ENCODE results near the gene PREX1.
"Not testable (repeated sequence)": the region's sequence is repeated elsewhere in the genome, so short reads cannot be mapped to it uniquely, and the experiment has no call there.

Gene PREX1

DNA sequence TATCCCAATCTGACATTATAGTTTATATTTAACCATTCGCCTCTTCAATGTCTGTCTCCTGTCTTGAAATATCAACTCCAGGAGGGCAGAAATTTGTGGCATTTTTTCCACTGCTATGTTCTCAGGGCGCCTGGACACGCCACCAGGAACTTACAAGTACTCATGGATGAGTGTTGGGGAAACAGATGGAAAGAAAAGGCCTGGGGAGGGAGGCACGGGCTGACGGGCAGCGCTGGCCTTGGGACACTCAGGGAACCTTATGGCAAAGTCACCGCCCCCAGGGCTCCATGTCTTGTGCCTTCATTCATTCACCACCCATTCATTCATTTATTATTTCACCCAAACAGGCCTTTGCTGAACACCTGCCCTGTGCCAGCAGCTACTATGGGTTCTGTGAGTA, 222.9 kb downstream of the PREX1 start:
- intact Hi-C loops (cut with DNase I): no loop called here
- peak in 5 of 42 donors; percentile 1 to 26 (median 14) for DNase-seq

DNA sequence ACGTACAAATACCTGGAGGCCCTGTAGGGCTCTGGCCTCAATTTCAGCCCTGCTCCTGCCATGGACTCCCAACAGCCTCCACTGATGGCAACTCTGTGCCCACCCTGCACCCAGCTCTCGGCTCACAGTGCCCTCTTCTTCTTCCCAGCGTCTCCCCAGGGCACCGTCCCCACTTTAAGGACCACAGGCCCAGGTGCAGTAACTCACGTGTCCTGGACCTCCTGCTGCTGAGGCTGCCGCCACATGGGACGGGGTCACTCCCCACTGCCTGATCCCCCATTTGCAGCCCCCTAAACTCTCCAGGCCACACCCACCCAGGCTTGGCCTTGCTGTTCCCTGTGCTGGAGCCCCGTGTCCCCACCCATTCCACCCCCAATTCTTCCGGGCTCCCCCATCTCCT, 223.4 kb downstream of the PREX1 start:
- peak in 4 of 42 donors; percentile 1 to 16 (median 6) for DNase-seq
- intact Hi-C loops (cut with DNase I): no loop called here

DNA sequence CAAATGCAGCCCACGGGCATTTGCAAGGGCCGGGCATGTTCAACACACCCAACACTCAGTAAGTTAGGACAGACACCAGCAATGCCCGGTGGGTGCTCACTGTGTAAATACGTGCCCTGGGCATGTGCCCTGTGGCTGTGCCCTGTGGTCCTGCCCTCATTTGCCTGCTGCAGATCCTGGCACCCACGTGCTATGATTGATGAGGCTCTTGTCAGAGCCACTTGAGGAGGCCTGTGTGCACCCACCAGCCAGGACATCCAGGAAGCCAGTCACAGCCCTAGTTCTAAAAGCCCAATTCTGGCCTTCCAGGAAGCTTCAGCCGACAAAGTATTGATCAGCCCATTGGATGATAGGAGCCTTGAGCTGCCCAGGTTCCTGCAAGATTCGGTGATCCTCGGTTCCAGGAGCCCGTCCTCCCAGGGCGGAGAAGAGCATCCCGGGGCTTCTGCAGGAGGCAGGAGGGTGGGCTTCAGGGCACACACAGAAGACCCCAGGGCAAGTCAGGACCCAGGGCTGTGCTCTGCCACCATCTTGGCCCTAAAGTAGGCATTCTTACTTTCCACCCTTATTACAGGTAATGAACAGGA, 223.9 kb downstream of the PREX1 start:
- intact Hi-C loops (cut with DNase I): no loop called here
- DNase-seq: peak in 5 of 42 donors; percentile 13 to 38 (median 18)

DNA sequence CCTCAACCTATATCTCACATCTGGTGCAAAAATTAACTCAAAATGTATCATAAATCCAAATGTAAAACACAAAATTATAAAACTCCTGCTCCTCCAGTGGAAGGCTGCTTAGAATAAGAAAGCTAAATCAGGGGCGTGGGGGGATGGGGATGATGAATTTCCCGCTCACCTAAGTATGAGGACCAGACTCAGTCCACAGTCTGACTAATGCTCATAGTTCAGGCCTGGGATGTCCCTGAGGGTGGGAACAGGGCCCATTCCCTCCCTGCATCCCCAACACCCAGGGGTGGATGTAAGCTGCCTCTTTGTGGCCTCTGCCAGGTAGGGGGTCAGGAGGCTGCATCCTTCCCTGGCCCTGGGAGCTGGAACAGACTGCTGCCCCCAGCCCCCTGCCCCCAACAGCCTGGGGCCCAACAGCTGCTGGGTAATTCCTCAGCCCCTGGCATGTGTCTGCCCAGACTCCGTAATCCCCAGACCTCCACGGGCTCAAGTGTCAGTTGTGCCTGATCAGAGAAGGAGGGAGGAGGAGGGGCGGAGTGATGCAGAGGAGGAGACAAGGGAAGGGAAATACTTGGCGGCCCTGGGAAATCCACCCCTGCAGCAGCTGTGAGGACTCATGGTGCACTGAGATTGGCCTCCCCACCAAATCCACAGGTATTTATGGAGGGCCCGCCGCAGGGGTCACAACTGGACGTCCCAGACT, 224.5 kb downstream of the PREX1 start:
- peak in 5 of 42 donors; percentile 2 to 29 (median 9) for DNase-seq
- intact Hi-C loops (cut with DNase I): no loop called here

DNA sequence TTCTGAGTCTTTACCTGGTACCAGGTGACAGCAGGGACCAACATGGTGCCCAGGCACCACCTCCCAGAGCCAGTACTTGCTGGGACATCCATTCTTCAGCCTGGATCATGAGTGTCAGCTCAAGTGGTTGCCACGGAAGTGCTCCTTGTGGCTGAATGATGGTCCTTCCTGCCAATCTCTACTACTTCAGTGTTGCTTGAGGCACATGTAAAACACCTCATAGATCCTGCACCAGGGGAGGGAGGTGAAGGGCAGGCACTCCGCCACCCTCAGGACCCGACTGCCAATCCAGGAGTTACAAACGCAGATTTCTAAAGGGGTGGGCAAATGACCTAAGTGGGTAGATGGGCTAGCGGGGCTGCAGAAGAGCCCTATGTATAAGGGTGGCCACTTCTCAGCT, 226.0 kb downstream of the PREX1 start:
- intact Hi-C loops (cut with DNase I): no loop called here
- peak in 4 of 42 donors; percentile 4 to 17 (median 7) for DNase-seq

DNA sequence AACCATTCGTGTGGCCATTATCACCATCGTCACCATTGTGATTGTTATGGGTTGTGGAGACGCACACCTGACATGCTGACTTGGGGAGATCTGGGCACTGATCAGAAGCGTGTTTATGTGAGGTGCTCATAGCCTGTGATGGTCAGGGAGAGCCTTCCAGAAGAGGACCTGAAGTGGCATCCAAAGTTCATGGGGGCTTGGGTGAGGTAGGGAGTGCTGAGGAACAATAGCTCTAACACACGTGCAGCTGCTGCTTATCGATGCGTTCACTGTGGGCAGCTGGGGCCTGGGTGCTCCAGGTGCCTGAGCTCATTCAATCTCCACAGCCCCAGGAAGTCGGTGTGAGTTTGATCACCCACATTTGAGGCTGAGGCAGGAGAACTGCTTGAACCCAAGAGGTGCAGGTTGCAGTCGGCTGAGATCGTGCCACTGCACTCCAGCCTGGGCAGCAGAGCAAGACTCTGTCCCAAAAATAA, 227.3 kb downstream of the PREX1 start:
- peak in 6 of 42 donors; percentile 5 to 27 (median 12) for DNase-seq
- intact Hi-C loops (cut with DNase I): no loop called here

DNA sequence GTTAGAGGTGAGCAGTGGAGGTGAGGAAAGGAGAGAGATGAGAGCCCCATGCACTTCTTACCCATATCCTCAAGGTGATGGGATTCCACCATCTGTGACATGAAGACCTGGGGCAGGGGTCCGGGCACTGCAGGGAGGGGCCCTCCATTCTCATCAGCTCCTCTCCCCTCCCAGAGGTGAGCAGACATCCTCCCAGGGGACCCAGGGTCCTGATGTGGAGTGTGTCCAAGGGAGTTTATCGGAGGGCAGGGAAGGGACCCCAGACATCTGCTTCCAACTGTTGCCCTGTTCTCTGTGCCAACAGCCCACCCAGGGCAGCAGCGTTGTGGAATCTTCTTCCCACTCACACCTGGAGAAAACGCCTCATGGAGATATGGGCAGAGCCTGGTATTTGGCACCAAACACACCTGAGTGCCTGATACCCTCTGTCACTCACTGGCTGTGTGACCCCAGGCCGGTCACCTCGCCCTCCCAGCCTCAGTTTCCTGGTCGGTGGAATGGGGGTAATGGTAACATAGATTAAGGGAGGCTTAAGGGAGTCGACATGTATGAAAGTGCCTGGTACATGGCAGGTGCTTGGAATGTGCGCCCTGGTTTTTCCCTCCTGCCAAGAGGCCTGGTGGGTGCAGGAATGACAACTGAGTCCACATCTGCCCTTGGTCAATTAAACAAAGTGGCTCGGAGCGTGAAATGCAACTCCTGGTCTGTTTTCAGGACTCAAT, 227.9 kb downstream of the PREX1 start:
- intact Hi-C loops (cut with DNase I): no loop called here
- peak in 6 of 42 donors; percentile 6 to 22 (median 12) for DNase-seq

DNA sequence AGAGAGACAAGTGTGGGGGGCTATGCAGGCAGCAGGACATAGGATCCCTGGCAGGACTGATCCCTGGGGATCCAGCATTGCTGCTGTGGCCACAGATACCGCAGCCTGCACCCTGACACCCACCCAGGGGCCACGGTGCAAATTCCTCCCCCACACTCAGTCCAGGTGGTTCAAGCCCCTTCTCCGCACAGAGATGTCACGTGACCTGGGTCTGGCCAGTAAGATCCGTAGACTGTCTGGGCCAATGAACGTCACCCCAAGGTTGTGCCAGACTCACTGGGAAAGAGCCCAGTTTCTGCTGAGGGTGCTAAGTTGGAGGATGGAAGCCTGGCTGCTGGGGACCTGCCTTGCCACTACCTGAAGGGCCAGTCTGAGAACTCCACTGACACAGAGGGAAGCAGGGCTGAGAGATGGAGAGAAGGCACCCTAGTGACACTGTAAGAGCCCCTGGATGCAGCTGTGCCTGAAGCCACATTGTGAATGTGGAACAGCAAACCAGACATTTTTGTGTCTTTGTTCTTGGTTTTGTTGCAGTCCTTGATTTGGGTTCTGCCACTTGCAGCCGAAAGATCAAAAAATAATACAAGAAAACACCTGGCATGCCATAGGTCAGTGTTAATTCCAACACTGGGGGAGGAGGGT, 228.6 kb downstream of the PREX1 start:
- peak in 3 of 42 donors; percentile 5 to 8 (median 5) for DNase-seq
- intact Hi-C loops (cut with DNase I): no loop called here

DNA sequence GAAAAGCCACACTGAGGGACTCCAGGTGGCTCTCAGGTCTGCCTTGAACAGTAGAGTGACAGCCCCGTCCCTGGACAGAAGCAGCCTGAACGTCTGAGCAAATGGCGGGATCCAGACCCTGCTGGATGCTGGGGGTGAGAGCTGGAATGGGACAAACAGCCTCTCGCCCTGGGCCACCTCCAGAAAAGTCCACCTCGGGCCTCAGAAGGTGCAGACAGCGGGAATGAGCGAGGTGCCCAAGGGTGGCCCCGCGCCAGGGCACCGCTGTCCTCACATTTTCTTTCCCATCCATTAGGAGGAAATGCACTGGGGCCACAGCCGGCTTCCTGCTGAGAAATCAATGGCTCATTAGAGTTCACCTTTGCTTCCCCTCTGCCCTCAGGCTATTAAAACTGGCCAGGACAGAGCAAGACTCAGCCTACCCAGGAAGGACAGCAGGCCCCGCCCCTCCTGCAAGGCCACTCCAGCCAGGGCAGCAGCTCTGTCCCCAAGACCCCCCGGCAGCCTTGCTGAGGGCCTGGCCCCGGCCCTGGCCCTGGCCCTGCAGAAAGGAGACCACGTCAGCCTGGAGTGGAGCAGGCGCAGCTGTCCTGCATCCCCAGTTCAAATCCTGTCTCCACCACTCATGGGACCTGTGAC, 229.4 kb downstream of the PREX1 start:
- peak in 4 of 42 donors; percentile 5 to 24 (median 12) for DNase-seq
- intact Hi-C loops (cut with DNase I): not testable (repeated sequence)

DNA sequence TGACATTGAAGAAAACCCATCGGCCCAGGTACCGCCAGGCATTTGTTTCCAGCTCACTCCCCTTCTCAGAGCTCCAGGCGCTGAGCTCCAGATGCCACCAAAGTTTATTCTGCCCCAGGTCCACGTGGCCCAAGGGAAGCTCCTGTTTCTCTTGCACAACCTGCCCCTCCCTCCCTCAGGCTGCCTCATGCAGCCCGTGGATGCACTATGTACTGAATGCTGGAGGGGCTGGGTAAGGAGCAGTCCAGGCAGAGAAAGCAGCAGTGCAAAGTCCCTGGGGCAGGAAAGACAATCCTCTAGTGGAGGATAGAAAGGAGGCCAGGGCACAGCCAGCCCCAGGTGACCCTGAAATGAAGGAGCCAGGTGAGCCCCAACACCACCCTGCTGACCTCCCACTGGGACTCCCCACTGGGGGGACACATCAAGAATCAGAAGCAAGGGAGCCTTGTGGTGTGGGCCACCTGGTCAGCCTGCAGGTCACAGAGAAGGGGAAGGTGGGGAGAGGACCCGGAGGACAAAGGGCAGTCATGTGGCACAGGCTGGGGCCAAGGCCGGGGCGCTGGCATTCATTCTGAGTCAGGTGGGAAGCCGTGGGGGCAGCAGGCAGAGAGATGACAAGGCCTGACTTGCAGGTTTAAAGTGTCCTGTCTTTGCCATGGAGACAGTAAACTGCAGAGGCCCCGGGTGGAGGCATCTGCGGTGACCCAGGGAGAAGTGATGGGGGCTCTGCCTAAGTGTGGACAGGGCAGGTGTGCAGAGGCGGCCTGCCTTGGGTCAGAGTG, 230.1 kb downstream of the PREX1 start:
- DNase-seq: peak in 4 of 42 donors; percentile 9 to 31 (median 23)

DNA sequence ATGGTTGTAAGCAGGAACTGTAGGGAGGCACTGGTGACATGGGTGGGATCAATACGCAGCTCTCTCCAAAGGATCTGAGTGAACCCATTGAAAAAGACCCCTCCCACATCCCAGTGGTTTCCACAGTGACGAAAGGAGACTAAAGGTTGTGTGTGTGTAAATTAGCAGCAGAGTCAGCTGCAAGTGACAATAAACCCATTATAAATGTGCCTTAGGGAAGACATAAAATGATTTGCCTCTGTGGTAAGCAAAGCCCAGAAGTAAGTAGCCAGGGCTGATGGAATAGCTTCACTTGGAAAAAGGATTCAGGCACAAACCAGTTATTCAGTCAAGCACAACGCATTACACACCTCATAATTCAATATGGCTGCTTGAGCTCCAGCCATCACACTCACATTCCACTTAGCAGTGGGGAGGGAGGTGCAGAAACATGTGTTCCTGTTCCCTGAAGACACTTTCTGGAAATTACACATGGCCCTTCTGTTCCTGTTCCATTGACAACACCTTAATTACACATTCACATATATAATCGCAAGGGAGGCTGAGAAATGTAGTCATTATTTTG, 231.4 kb downstream of the PREX1 start:
- no peak for DNase-seq
- intact Hi-C loops (cut with DNase I): no loop called here

More for the DNA sequence above, 230.1 kb downstream of the PREX1 start:
- intact Hi-C loops (cut with DNase I): no loop called here

DNA sequence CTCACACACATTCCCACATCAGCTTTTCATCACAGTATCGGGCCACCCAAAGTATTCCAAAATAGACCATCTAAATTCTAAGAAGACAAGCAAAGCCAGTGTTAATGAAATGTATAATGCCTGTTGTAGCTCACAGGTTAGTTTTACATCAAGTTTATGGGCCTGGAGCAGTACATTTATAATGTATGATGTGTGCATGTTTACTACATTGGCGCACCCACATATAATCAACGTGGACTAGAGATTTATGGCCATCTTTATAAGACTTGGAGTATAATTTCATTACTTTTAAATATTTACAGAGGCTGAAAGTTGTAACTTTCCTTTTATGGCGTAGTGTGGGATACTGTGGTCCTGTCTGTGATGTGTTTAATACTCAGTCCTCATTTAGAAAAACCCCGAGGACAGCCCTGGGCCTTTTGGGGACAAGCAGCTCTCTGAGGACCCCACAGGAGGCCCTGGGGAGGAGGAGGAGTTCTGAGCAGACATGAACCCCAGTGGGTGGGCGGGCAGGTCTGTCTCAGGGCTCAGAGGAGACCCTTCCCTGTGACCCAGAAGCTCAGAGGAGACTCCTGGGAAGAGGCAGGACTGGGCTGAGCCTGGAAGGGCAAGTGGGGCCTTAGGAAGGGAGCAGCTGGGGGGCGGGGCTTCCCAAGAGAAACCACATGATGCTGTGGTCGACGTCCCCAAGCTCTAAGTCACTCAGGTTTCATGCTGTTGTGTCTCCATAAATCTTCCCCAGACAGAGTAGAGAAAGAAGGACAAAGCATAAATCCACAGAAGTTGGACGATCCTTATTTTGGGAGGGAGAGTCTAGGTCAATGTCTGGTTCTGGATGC, 232.1 kb downstream of the PREX1 start:
- peak in 3 of 42 donors; percentile 2 to 19 (median 5) for DNase-seq
- intact Hi-C loops (cut with DNase I): no loop called here

DNA sequence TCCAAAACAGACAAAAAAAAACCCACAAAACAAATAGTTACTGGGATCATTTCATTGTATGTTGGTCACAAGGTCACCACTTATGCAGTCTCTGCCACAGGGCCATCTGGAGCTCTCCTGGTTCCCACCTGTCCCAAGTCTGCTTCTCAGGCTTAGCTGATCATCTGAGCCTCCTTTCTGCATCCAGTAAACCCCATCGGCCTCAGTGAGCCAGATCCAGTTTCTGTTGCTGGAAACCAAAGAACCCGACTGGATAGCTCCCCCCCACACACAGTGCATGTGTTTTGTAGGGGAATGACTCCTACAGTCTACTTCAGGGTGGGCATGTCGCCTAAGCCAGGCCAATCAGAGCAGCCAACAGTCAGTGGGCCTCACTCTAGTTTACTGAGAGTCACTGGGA, 233.3 kb downstream of the PREX1 start:
- peak in 3 of 42 donors; percentile 0 to 11 (median 2) for DNase-seq
- intact Hi-C loops (cut with DNase I): no loop called here

DNA sequence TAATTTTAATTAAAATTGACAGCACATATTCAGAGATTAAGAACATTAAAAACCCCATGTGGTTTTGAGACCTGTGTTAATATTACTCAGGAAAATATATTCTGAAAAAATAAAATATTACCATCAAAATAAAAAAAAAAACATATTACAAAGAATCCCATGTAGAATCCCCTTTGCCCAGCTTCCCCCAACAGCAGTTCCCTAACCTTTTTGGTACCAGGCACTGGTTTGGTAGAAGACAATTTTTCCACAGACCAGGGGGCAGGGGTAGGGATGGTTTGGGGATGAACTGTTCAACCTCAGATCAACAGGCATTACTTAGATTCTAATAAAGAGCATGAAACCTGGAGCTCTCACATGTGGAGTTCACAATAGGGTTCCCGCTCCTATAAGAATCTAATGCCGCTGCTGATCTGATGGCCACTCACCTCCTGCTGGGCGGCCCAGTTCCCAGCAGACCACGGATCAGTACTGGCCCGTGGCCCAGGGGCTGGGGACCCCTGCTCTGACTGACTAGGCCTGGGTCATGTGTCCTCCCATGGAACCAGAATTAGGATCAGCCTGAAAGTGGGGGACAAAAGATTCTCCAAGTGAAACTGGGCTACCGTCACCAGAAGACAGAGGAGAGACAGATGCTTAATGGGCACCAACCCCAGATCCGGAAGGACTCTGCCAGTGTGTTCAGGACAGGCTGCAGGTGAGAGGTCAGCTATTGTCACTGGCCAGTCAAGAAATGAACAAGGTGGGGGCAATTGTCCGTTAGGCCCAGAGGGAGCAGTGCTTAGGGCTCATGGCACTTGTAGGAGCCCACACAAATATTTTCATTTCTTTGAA, 235.5 kb downstream of the PREX1 start:
- DNase-seq: peak in 2 of 42 donors; percentile 3 to 7
- intact Hi-C loops (cut with DNase I): no loop called here

DNA sequence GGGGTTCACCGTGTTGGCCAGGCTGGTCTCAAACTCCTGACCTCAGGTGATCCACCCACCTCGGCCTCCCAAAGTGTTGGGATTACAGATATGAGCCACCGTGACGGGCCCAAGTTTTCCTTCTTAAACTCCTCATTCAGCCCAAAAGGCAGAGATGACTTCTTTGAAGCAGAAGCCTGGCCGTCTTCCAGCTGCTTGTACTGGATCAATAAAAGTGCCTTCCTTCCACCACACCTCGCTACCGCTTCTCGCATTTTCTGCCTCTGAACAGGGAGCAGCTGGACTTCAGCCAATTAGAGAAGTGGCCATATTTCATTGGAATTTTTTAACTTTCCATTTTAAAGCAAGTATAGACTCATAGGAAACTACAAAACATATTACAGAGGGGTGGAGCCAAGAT, 241.1 kb downstream of the PREX1 start:
- intact Hi-C loops (cut with DNase I): no loop called here
- peak in 2 of 42 donors; percentile 4 to 26 for DNase-seq
